Measurements from ENCODE around the gene NUFIP2. TPM values are rescaled to one million over a fixed set of nuclear protein-coding genes. Genes with fewer than 3 reads are reported as not detected.
A peak's percentile ranks its signal among the peaks of the same experiment; 100 is the strongest.

The NUFIP2 gene
- total and polyA plus RNA-seq, 2 donors (not counting 3 experiments of a cell fraction or from before 2014, with no cell fraction given): 27.2 to 51.1 TPM

DNA sequence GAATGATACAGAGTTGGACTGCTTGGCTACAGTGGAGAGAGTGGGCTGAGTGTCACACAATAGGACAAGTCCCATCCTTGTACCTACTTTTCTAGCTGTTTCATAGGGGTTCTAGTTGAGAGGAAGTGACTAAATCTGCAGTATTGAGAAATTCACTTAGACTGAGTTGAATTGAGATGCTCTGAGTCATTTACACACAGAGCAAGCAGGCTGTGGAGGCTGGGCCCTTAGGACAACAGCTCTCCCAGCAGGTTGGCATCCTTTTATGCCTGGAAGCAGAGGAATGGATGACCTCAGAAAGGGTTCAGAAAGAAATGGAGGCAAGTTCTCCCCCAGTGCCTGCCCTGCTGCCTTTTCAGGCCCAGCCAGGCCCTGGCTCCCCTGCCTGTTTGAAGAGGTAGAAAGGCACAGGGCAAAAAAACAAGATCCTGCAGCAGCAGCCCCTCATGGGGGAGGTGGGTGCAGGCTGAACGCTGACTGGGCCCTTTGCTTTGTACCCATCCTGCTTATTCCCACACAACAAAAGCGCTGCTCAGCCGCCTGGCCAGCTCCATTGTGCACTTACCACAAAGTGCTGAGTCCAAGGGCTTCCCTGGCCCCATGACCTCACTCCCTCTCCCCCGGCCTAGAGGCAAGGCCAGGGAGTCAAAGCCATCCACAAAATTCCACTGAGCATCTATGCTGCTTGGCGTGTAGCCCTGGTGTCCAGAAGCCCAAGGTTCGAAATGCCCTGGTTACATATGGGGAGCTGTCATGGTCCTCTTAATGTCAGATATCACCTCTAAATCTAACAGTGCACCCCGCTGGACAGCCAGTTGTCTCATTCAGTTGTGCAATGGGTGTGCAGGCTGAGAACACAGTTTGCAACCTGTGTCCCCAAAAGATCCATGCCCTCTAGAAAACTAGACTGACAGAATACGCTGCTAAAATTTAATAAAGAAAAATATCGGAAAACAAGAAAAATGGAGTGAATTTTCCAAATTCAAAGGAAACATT is 52.7 kb downstream of the NUFIP2 start:
- peak; percentile 98 for FAIRE-seq
- H3K4me2 ChIP-seq (ENCODE audit: insufficient read depth, low read length): no peak overlapping the region

More for the DNA sequence above, 52.7 kb downstream of the NUFIP2 start:
- Histone ChIP-seq H3K27me3 (ENCODE audit: control insufficient read depth in 2 of 2, insufficient read depth in 2 of 2, low read length in 2 of 2) (no peaks in the 10 kb centered on the region), H3K4me3 (replicated peaks in 1 of 3; ENCODE audit: insufficient read depth in 1 of 3, low read depth in 1 of 3, low read length in 3 of 3) (no peak overlapping the region), H3K9me1 (replicated peaks; ENCODE audit: control insufficient read depth, extremely low read depth, insufficient read depth, low read length) (no peaks in the 10 kb centered on the region), H3K27ac (ENCODE audit: insufficient read depth, low read depth, low read length) (peak overlapping the region; percentile 41), H3K9ac (replicated peaks; ENCODE audit: extremely low read depth, insufficient read depth, low read length) (no peak overlapping the region), H3K4me1 (ENCODE audit: control insufficient read depth, extremely low read depth, insufficient read depth, low read length) (peaks cover 12% of the 10 kb centered on the region), H2AFZ (ENCODE audit: low read depth, low read length) (no peak overlapping the region), H3K9me3 (replicated peaks; ENCODE audit: control insufficient read depth, insufficient read depth, low read length) (no peaks in the 10 kb centered on the region), H3K79me2 (ENCODE audit: control insufficient read depth, insufficient read depth, low read length) (no peaks in the 10 kb centered on the region), H4K20me1 (replicated peaks; ENCODE audit: control insufficient read depth, extremely low read depth, insufficient read depth, low read length) (no peaks in the 10 kb centered on the region), H3K36me3 (ENCODE audit: control insufficient read depth in 2 of 2, extremely low read depth in 1 of 2, insufficient read depth in 2 of 2, low read length in 2 of 2) (no peaks in the 10 kb centered on the region)
- ChIA-PET POLR2A (interaction anchor here (0.6 to 1.7 kb wide), 3 partner anchors 16 to 53 kb away, joined by 3 to 7 read pairs (median 3); partner anchors contain the start of gene NUFIP2), CTCF (interaction anchor here (0.8 to 5.0 kb wide), 13 partner anchors 9 to 124 kb away, joined by 3 to 42 read pairs (median 5); partner anchors contain the start of gene MYO18A)
- TF ChIP-seq POLR2A (IDR thresholded peaks at IDR 0.05; ENCODE audit: low read depth, low read length): no peak
- peak; percentile 12 for TF ChIP-seq POLR2AphosphoS5 (IDR thresholded peaks at IDR 0.05; ENCODE audit: insufficient read depth, low read depth, low read length)
- peak; percentile 92 for TF ChIP-seq FOS (IDR thresholded peaks at IDR 0.05; ENCODE audit: borderline replicate concordance, insufficient read depth, low read length)
- TF ChIP-seq MYC (IDR thresholded peaks at IDR 0.05; ENCODE audit: low read depth, low read length): no peak
- TF ChIP-seq MAX (IDR thresholded peaks at IDR 0.05; ENCODE audit: insufficient read depth, insufficient read length): no peak
- no peak for TF ChIP-seq EZH2 (IDR thresholded peaks at IDR 0.05; ENCODE audit: borderline replicate concordance, low read depth, low read length, severe bottlenecking)
- TF ChIP-seq CTCF (IDR thresholded peaks at IDR 0.05; ENCODE audit: extremely low read depth in 1 of 2, insufficient read depth in 1 of 2, low read depth in 1 of 2, low read length in 2 of 2): no peak
- peak; percentile 69 for TF ChIP-seq JUN (IDR thresholded peaks at IDR 0.05; ENCODE audit: borderline replicate concordance, insufficient read depth, insufficient read length, low read depth)
- dilution Hi-C loops (cut with MboI; ENCODE audit: extremely low pct_ligation_motif_present, low sequenced_read_pairs): no loop called here
- BruUV-seq (replicated peaks): no TSS peak
- DNase-seq (ENCODE audit: low read depth, low spot score): peak; percentile 82
- intact Hi-C loops (cut with micrococcal nuclease): no loop called here
